OCI-M2 (cell line): Measurements from ENCODE around the gene SLC7A9.
"Not testable (repeated sequence)": the region's sequence is repeated elsewhere in the genome, so short reads cannot be mapped to it uniquely, and the experiment has no call there.

ENCODE experiments used
- DNase-seq: peaks from one replicate; lab custom pipeline; 2025; ENCODE audit not compliant: unreplicated experiment; lab: John Stamatoyannopoulos, UW

SLC7A9 gene

GRCh38 chr19:32802840-32803239 is 66.7 kb downstream of the SLC7A9 start:
- DNase-seq = no peak

- DNase-seq = no peak
Measured at GRCh38 chr19:32800754-32801153, 68.8 kb downstream of the SLC7A9 start.

GRCh38 chr19:32800191-32800590 is 69.4 kb downstream of the SLC7A9 start:
- DNase-seq = no peak

GRCh38 chr19:32798201-32798600 is 71.4 kb downstream of the SLC7A9 start:
- no peak for DNase-seq

GRCh38 chr19:32789429-32789828 is 80.1 kb downstream of the SLC7A9 start:
- no peak for DNase-seq

- not testable (repeated sequence) for DNase-seq
Measured at GRCh38 chr19:32787895-32788294, 81.7 kb downstream of the SLC7A9 start.

- DNase-seq = not testable (repeated sequence)
Measured at GRCh38 chr19:32787161-32787813, 82.3 kb downstream of the SLC7A9 start.

GRCh38 chr19:32782089-32782488 is 87.5 kb downstream of the SLC7A9 start:
- not testable (repeated sequence) for DNase-seq

- no peak for DNase-seq
Measured at GRCh38 chr19:32781280-32781679, 88.3 kb downstream of the SLC7A9 start.
